Measurements from ENCODE around the gene MRPS7.

MRPS7 gene

DNA sequence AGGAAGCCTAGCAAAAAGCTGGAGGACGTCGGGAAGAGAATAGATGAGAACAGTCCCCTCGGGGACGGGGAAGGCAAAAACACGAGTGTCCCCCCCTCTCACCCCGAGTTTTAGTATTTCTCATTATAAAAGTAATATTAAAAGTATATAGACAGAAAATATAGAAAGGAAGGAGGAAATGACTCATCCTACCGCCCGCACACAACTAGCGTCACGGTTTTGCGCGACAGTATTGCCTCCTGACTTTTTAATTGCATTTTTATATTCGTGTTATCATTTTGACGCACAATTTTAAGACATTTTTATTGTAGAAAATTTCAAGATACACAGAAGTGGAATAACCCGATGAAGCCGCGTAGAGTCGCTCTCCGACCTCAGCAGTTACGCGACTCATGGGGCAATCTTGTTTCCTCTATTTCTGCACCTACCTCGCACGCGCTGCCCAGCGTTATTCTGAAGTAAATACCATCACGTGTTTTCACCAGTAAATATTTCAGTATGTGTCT is 28.2 kb downstream of the MRPS7 start (continued):
- TF ChIP-seq PRDM2 (tag by site-specific recombination; IDR thresholded peaks at IDR 0.05; ENCODE audit: borderline replicate concordance) = no peak
- TF ChIP-seq ZNF24 (tag by site-specific recombination; IDR thresholded peaks at IDR 0.05) = 0 out of 2 replicates have a peak, but pooled peaks have one; percentile 37
- no peak for TF ChIP-seq ZBTB21 (tag by site-specific recombination; IDR thresholded peaks at IDR 0.05)
- no peak for TF ChIP-seq ZNF311 (tag by site-specific recombination; IDR thresholded peaks at IDR 0.05; ENCODE audit: borderline replicate concordance)
- TF ChIP-seq ZNF211 (tag by site-specific recombination; IDR thresholded peaks at IDR 0.05; ENCODE audit: low read depth) = no peak
- TF ChIP-seq, protein P1, sequence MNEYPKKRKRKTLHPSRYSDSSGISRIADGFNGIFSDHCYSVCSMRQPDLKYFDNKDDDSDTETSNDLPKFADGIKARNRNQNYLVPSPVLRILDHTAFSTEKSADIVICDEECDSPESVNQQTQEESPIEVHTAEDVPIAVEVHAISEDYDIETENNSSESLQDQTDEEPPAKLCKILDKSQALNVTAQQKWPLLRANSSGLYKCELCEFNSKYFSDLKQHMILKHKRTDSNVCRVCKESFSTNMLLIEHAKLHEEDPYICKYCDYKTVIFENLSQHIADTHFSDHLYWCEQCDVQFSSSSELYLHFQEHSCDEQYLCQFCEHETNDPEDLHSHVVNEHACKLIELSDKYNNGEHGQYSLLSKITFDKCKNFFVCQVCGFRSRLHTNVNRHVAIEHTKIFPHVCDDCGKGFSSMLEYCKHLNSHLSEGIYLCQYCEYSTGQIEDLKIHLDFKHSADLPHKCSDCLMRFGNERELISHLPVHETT (tag by site-specific recombination; IDR thresholded peaks at IDR 0.05) = no peak
- TF ChIP-seq ZNF623 (tag by site-specific recombination; IDR thresholded peaks at IDR 0.05) = no peak
- peak; percentile 58; the same call in 1 of the 2 replicates for TF ChIP-seq IKZF3 (tag by site-specific recombination; IDR thresholded peaks at IDR 0.05)
- no peak; the same call in 1 of the 2 replicates for TF ChIP-seq ZNF335 (tag by site-specific recombination; conservative IDR thresholded peaks at IDR 0.05)
- no peak for TF ChIP-seq ZNF768 (tag by site-specific recombination; IDR thresholded peaks at IDR 0.05)
- TF ChIP-seq ZNF701 (tag by site-specific recombination; IDR thresholded peaks at IDR 0.05) = no peak
- no peak for TF ChIP-seq ZNF223 (tag by site-specific recombination; IDR thresholded peaks at IDR 0.05)
- no peak for TF ChIP-seq ZNF416 (tag by site-specific recombination; IDR thresholded peaks at IDR 0.05)
- no peak; the same call in 1 of the 2 replicates for TF ChIP-seq ZNF280D (tag by site-specific recombination; IDR thresholded peaks at IDR 0.05)
- no peak for TF ChIP-seq REST (tag by site-specific recombination; IDR thresholded peaks at IDR 0.05)
- no peak for TF ChIP-seq ZNF530 (tag by site-specific recombination; IDR thresholded peaks at IDR 0.05; ENCODE audit: low read depth)
- TF ChIP-seq ZNF561 (tag by site-specific recombination; IDR thresholded peaks at IDR 0.05; ENCODE audit: borderline replicate concordance) = no peak
- no peak for TF ChIP-seq ZNF10 (tag by site-specific recombination; IDR thresholded peaks at IDR 0.05)
- TF ChIP-seq ZBTB20 (tag by site-specific recombination; IDR thresholded peaks at IDR 0.05) = no peak
- TF ChIP-seq ZNF791 (tag by site-specific recombination; IDR thresholded peaks at IDR 0.05) = no peak
- no peak for TF ChIP-seq ZFHX2 (tag by site-specific recombination; conservative IDR thresholded peaks at IDR 0.05)
- TF ChIP-seq ZSCAN30 (tag by site-specific recombination; IDR thresholded peaks at IDR 0.05) = no peak
- TF ChIP-seq EGR2 (tag by site-specific recombination; IDR thresholded peaks at IDR 0.05; ENCODE audit: low read depth) = no peak
- no peak for TF ChIP-seq ZSCAN16 (tag by site-specific recombination; IDR thresholded peaks at IDR 0.05)
- TF ChIP-seq KLF9 (tag by site-specific recombination; IDR thresholded peaks at IDR 0.05; ENCODE audit: low read depth) = no peak
- TF ChIP-seq, protein P2, sequence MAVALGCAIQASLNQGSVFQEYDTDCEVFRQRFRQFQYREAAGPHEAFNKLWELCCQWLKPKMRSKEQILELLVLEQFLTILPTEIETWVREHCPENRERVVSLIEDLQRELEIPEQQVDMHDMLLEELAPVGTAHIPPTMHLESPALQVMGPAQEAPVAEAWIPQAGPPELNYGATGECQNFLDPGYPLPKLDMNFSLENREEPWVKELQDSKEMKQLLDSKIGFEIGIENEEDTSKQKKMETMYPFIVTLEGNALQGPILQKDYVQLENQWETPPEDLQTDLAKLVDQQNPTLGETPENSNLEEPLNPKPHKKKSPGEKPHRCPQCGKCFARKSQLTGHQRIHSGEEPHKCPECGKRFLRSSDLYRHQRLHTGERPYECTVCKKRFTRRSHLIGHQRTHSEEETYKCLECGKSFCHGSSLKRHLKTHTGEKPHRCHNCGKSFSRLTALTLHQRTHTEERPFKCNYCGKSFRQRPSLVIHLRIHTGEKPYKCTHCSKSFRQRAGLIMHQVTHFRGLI (tag by site-specific recombination; IDR thresholded peaks at IDR 0.05) = no peak

Data from HEK293 (cell line).